GM19099 (cell line): Measurements from ENCODE around the gene NHS.

Experiments used
- POLR2A ChIP-seq: IDR thresholded peaks from 3 replicates; pipeline ENCODE4 v1.6.1; 2011; ENCODE audit warnings: low read depth; ENCODE audit not compliant: insufficient read length; ENCODE audit errors: extremely low read depth

The NHS gene

DNA sequence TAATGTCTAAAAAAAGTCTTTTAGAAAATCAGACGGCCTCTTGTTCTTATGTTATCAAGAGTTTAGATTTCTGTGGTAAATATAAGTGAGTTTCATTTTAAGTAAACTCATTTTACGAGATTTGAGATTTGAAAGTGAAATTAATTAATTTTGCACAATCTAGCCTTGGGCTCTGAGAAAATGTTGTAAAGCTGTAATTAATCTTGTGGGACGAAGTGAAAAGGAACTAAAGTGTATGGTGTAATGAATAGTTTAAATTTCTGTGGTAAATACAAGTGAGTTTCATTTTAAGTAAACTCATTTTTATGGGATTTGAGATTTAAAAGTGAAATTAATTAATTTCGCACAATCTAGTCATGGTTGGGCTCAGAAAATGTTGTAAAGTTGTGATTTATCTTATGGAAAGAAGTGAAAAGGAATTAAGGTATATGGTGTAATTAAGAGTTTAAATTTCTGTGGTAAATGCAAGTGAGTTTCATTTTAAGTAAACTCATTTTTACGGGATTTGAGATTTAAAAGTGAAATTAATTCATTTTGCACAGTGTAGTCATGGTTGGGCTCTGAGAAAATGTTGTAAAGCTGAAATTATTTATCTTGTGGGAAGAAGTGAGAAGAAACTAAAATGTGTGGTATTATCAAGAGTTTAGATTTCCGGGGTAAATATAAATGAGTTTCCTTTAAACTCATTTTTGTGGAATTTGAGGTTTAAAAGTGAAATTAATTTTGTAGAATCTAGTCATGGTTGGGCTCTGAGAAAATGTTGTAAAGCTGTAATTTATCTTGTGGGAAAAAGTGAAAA lies 363.9 kb downstream of the NHS start:
- no peak for TF ChIP-seq POLR2A

DNA sequence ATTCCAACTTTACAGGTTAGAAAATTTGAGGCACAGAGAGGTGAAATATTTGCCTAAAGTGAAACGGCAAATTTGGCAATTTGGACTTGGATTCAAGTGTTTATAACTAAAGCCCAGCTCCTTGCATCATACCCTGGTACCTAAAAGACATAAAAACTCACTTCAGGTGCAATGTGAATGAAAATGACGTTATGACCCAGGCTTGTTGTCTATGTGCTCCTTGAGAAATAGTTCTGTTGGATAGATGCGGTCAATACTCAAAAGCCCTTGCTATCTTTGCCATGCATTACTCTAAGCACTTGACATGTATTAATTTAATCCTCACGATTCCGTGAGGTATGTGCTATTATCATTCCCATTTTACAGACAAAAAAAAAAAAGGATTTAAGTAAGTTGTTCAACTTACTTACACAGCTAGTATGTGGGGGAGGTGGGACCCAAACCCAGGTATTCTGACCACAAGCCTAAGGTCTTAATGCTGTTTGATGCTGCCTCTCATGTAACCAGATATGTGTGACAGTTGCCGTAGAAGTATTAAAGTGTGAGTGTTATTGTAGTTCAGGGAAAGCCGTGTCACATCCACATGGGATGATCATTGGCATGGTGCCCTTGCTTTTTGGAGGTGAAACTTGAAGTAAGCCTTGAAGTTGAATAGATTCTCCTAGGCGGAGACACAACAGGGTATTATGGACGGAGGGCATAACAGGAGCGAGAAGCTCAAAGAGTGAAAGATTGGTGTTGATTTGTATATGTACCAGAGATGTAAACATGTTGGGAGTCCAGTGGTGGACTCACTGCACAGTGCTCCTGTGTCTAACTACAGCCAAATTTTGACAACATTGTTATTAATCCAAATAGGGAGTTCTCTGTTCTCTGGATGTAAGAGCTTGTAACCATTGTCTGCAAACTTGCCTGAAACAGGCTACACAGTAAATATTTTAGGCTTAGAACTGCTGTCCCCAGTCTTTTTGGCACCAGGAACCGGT lies 365.4 kb downstream of the NHS start:
- no peak for TF ChIP-seq POLR2A

DNA sequence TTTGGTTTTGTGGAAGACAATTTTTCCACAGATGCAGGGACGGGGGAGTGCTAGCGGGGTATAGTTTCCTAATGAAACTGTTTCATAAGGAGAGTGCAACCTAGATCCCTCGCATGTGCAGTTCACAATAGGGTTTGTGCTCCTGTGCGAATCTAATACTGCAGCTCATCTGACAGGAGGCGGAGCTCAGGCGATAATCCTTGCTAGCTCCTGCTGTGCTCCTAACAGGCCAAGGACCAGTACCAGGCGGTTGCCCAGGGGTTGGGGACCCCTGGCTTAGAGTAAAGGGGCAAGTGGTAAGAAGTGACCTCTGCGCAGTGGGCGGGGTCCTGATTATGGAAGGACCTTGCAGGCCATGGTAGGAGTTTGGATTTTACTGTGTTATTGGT lies 366.1 kb downstream of the NHS start:
- TF ChIP-seq POLR2A: no peak

DNA sequence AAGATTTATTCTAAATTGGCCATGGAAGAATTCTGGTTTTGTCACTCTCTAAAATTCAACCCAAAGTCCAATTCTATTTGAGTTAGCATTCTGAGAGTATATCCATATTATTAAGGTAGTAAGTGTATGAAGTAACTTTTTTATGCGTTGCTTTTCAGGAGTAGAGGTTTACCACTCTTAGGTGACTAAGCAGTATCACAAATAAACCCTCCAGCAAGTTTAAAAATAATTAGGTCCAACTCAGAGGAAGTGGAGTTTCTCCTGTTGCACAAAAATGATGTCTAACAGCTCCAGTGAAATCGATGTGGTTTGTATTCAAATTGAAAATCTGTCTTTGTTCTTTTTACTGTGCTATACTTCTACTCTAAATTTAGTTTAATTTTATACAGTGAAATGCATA lies 368.9 kb downstream of the NHS start:
- no peak for TF ChIP-seq POLR2A

DNA sequence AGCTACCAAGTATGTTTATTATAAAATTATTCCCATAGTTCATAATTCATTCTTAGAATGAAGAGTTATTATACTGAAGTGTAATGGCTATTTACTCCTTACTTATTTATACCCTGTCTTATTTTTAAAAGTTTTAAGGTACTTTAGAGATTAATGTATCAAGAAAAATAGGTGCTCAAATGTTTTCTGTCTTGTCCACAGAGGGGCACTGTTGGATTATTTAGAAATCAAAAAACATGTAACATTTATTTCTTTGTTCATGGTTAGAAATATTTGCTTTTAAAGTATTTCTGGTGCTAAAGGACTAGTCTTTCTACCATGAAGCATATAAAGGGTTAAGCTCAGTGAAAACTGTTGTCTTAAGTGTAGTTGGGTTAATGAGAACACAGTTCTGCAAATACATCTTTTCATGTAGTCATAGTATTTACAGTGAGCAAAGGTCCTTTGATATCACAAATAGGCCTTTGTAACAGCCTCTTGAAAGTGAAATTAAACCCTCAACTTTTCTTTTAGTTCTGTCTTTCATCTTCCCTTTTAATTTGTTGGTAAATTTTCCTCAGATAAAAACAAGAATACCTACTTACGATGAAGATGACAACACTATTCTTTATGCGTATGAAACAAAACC lies 370.0 kb downstream of the NHS start:
- TF ChIP-seq POLR2A: no peak

DNA sequence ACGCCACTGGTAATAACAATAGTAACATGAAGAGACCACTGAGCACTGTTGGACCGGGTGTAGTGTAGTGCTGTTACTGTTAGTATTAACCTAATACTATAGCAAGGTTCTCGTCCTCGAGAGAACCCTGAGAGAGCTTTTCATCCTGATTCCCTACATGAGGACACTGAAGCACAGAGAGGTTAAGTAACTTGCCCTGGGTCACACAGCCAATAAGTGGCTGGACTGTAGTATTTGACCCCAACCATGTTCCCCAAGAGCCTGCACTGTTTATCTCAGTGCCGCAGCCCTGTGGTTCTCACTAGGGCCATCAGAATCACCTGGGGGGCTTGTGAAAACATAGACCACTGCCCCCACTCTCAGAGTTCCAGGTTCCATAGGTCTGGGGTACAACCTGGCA lies 372.7 kb downstream of the NHS start:
- no peak for TF ChIP-seq POLR2A

DNA sequence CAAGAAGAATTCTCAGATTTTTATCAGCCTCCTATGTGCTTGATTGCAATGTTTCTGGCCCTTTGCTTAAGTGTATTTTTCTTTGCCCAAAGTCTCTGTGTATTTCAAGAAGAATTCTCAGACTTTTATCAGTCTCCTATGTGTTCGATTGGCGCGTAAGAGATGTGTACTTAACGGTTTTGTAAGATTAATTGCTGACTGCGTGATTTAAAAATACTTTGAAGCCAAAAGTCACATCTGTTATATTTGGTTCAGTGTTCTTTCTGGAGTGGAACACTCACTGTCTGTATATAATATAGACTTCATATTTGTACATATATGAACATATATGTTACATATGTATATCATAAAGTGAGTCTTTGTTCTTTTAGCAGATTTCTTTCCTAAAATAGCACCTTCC lies 373.7 kb downstream of the NHS start:
- TF ChIP-seq POLR2A: no peak

DNA sequence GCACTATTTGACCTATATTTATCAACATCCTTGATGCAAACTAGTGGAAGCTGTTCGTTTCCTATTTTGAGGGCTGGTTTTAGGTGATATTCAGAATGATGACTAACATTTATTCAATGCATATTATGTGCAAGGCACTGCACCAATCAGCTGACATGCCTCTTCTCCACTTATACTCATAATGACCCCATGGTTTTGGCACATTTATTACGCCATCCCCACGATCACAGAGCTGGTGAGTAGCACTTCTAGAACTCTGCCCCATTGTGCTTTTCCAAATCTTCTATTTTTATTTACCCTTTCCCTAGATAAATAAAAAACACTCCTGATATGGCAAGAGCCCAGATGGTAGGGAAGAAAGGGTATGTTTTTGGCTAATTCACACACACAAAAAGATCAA lies 375.4 kb downstream of the NHS start:
- no peak for TF ChIP-seq POLR2A

DNA sequence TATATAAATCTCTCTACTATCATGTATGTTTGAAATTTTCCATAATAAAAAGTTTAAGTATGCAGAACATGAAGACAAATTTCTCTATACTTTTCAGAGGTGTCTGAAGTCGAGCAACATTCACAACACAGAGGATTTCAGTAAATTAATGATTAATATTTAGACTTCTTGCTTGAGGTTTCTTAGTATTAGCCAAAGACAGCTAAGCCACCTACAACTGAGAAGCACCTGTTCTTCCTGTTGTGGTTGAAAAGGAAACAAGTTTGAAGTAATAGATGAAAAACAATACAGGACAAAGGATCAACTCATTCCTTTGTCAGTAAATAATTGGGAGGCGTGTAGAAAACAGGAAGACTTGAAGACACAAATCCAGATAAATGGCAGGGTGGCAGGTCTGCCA lies 383.4 kb downstream of the NHS start:
- TF ChIP-seq POLR2A: no peak

DNA sequence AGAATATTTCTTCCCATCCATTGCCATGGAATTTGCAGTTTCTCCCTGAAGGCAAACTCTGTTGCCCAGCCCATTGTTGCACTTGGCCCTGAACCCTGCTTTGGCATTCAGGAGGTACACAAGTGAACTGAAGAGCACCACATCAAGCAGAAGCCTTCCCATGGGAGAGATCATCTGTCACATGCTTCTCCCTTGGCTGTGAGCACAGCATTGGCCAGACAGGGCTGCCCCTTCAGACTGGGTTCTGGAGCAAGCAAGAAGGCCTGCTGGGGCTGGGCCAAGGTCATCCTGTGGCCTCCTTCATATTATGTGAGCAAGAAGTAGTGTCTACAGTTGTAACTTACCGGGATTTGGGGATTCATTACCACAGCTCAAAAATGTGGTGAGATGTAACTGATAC lies 385.0 kb downstream of the NHS start:
- TF ChIP-seq POLR2A: no peak

DNA sequence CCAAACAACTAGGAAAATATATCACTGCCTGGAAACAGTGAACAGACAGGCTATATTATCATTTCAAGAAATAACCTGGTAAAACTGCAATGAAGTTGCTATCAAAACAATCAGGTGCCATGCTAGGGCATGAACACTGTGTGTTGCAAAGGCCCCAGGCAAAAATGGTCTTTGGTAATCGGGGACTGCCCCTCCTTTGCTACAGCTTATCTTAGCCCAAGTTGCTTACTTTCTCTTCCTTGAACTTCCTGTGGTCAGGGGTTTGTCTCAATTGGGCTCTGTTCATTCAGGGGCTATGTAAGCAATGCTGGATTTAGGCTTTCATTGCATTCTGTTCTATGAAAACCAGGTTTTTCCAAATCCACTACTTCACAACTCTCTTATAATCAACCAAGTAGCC lies 392.7 kb downstream of the NHS start:
- TF ChIP-seq POLR2A: no peak

DNA sequence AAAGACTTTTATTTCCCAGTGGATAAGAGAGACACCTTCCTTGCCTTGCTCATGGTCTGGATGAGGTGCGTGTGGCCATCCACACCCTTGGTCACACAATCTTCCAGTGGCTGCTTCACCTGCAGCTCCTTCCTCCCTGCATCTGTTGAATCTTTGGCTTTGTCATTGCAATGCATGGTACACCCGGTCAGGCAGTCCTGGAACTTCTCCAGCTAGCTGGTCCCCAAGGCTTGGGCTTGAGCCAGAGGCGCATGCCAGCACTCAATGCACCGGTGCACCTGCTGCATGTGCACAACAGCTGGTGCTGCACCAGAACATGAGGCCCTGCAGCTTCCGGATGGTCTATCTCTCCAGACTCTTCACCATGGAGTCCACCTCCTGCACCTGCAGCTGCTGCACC lies 394.0 kb downstream of the NHS start:
- no peak for TF ChIP-seq POLR2A

DNA sequence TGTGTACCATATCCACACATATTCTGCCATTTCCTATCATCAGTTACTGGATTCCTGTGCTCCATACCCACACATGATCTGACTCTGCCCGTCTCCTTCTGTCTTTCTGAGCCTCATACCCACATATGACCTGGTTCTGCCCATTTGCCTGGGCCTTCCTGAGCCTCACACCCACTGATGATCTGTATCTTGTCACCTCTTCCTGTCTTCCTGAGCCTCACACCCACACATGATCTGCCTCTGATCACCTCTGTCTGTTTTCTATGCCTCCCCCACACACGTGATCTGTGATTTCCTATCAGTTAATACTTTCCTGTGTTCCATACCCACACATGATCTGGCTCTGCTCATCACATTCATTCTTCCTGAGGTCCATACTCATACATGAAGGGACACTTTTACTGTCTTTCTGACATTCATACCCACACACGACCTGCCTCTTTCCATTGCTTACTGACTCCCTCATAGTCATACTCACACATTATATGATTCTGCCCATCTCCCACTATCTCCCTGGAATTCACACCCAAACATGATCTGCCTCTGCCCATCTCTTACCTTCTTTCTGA lies 394.8 kb downstream of the NHS start:
- no peak for TF ChIP-seq POLR2A

DNA sequence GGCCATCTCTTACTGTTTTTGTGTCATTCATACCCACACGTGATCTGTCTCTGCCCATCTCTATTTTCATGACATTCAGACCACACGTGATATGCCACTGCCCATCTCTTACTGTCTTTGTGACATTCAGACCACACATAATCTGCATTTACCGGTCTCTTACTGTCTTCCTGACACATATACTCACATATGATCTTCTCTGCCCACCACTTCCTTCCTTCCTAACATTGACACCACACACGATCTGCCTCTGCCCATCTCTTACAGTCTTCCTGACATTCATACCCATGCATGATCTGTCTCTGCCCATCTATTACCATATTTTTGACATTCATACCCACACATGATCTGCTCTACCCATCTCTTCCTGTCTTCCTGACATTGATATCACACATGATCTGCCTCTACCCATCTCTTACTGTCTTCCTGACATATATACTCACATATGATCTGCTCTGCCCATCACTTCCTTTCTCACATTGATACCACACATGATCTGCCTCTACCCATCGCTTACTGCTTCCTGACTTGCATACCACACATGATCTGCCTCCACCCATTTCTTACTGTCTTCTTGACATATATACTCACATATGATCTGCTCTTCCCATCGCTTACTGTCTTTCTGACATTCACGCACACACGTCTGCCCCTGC lies 398.3 kb downstream of the NHS start:
- no peak for TF ChIP-seq POLR2A

DNA sequence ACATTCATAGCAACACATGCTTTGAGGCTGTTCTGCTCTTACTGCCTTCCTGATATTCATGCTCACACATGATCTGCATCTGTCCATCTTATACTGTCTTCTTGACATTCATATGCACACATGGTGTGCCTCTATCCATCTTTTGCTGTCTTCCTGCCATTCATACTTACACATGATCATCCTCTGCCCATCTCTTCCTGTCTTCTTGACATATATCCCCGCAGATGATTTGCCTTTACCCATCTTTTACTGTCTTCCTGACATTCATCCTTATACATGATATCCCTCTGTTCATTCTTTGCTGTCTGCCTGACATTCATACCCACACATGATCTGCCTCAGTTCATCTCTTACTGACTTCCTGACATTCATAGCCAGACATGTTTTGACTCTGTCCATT lies 399.1 kb downstream of the NHS start:
- no peak for TF ChIP-seq POLR2A
